HepG2 (cell line): ENCODE measurements around the gene DPT. TPM values are rescaled to one million over a fixed set of nuclear protein-coding genes. Genes with fewer than 3 reads are reported as not detected.
A peak's percentile ranks its signal among the peaks of the same experiment; 100 is the strongest.

Experiments
- ARHGAP35 ChIP-seq: sonication (generic); formaldehyde crosslinking; IDR thresholded peaks from 2 replicates; pipeline ENCODE4 v1.9.0; 2022; ENCODE audit warnings: mild to moderate bottlenecking, inconsistent platforms, moderate library complexity, missing genetic modification reagents, borderline replicate concordance
- FOXA1 ChIP-seq, 2 experiments: fragments of 450-650 bp in 1 of 2; sonication (generic) in 1 of 2; formaldehyde crosslinking in 1 of 2; IDR thresholded peaks; 2 replicates each; pipeline versions ENCODE4 v1.4.0 to v1.6.1; 2016 to 2020; ENCODE audit warnings: missing genetic modification reagents in 1 of 2
- FOXK2 ChIP-seq: fragments of 450-650 bp; IDR thresholded peaks from 2 replicates; pipeline ENCODE4 v1.6.1; 2016
- FOXP1 ChIP-seq, 2 experiments: fragments of 450-650 bp in 1 of 2; IDR thresholded peaks; 2 replicates each; pipeline ENCODE4 v1.6.1; 2017 to 2018; ENCODE audit warnings: antibody characterized with exemption in 1 of 2
- HHEX ChIP-seq: IDR thresholded peaks from 2 replicates; pipeline ENCODE4 v1.6.1; 2016; ENCODE audit warnings: control low read depth
- KLF16 ChIP-seq, 2 experiments: sonication (generic) in 1 of 2; formaldehyde crosslinking in 1 of 2; IDR thresholded peaks; 2 replicates each; pipeline versions ENCODE4 v1.6.1 to v1.8.0; 2016 to 2023; ENCODE audit warnings: missing genetic modification reagents in 2 of 2, missing compliant biosample characterization in 1 of 2
- NR2F1 ChIP-seq, 2 experiments: fragments of 450-650 bp in 1 of 2; formaldehyde crosslinking in 1 of 2; IDR thresholded peaks; 2 replicates each; pipeline versions ENCODE4 v1.5.0 to v1.6.1; 2016 to 2020; ENCODE audit warnings: mild to moderate bottlenecking in 1 of 2, missing compliant biosample characterization in 1 of 2, missing genetic modification reagents in 1 of 2, moderate library complexity in 1 of 2
- PHF21A ChIP-seq: sonication (generic); formaldehyde crosslinking; IDR thresholded peaks from 2 replicates; pipeline ENCODE4 v1.5.0; 2020; ENCODE audit warnings: mild to moderate bottlenecking, missing genetic modification reagents
- POLR2AphosphoS5 ChIP-seq: IDR thresholded peaks from 2 replicates; pipeline ENCODE4 v1.6.1; 2012; ENCODE audit warnings: low read depth, low read length
- RFX1 ChIP-seq: fragments of 450-650 bp; IDR thresholded peaks from 2 replicates; pipeline ENCODE4 v1.6.1; 2017
- RFX3 ChIP-seq: IDR thresholded peaks from 2 replicates; pipeline ENCODE4 v1.6.1; 2016; ENCODE audit warnings: missing biosample characterization, missing genetic modification reagents
- SNRNP70 ChIP-seq: fragments of 200-400 bp; formaldehyde crosslinking; IDR thresholded peaks from 2 replicates; pipeline ENCODE4 v1.6.1; 2017; ENCODE audit warnings: mild to moderate bottlenecking, low read depth, low read length, moderate library complexity
- SP1 ChIP-seq, 2 experiments: fragments of 450-650 bp in 1 of 2; sonication (generic) in 1 of 2; formaldehyde crosslinking in 1 of 2; IDR thresholded peaks; 2 replicates each; pipeline versions ENCODE4 v1.4.0 to v1.6.1; 2016 to 2020; ENCODE audit warnings: missing genetic modification reagents in 1 of 2
- STAG1 ChIP-seq: sonication (generic); formaldehyde crosslinking; IDR thresholded peaks from 2 replicates; pipeline ENCODE4 v1.4.0; 2020; ENCODE audit warnings: missing genetic modification reagents
- TCF7L2 ChIP-seq: IDR thresholded peaks from 2 replicates; pipeline ENCODE4 v1.6.1; 2011; ENCODE audit warnings: mild to moderate bottlenecking, low read depth, low read length, moderate library complexity
- ZNF367 ChIP-seq: sonication (generic); formaldehyde crosslinking; IDR thresholded peaks from 2 replicates; pipeline ENCODE4 v1.4.0; 2020; ENCODE audit warnings: missing genetic modification reagents, borderline replicate concordance
- ZNF431 ChIP-seq: sonication (generic); formaldehyde crosslinking; IDR thresholded peaks from 2 replicates; pipeline ENCODE4 v1.9.0; 2022; ENCODE audit warnings: missing genetic modification reagents, low read depth, mild to moderate bottlenecking, borderline replicate concordance
- ZNF644 ChIP-seq: IDR thresholded peaks from 2 replicates; pipeline ENCODE4 v1.6.1; 2016; ENCODE audit warnings: low read depth
- ZNF775 ChIP-seq: sonication (generic); formaldehyde crosslinking; IDR thresholded peaks from 2 replicates; pipeline ENCODE4 v1.4.0; 2020; ENCODE audit warnings: missing genetic modification reagents, mild to moderate bottlenecking, moderate library complexity, borderline replicate concordance
- polyA plus RNA-seq, 8 experiments: library from polyadenylated mRNA; depleted of rRNA in 3 of 8; stranded (reverse) in 7 of 8; unstranded in 1 of 8; fragments of >200 nt; fragmentation: Illumina TruSeq in 4 of 8; extraction: Trizol in 4 of 8; gene quantifications; 2 replicates each; pipeline versions ENCODE4 v1.2.1 to v1.2.3, GENCODE V29; 2011 to 2016; ENCODE audit warnings: low read depth in 4 of 8, missing spikeins in 1 of 8, mixed read lengths in 1 of 8; ENCODE audit not compliant: insufficient read depth in 1 of 8
- total RNA-seq, 5 experiments: library from RNA; depleted of rRNA; stranded (reverse); fragments of >200 nt; fragmentation: Illumina TruSeq; extraction: Trizol; gene quantifications; 2 replicates each; pipeline ENCODE4 v1.2.3, GENCODE V29; 2016; ENCODE audit warnings: low read depth in 1 of 5
- TF ChIP-seq, protein P1 (sequence below): sonication (generic); formaldehyde crosslinking; IDR thresholded peaks from 2 replicates; pipeline ENCODE4 v1.8.0; 2022; ENCODE audit warnings: mild to moderate bottlenecking, missing genetic modification reagents
- TF ChIP-seq, protein P2 (sequence below): sonication (generic); formaldehyde crosslinking; IDR thresholded peaks from 2 replicates; pipeline ENCODE4 v1.9.0; 2021; ENCODE audit warnings: missing genetic modification reagents, mild to moderate bottlenecking, borderline replicate concordance
- TF ChIP-seq, protein P3 (sequence below): IDR thresholded peaks from 2 replicates; pipeline ENCODE4 v1.6.1; 2018; ENCODE audit warnings: missing genetic modification reagents, mild to moderate bottlenecking, missing compliant biosample characterization
- TF ChIP-seq, protein P4 (sequence below): sonication (generic); formaldehyde crosslinking; IDR thresholded peaks from 2 replicates; pipeline ENCODE4 v1.8.1; 2023; ENCODE audit warnings: mild to moderate bottlenecking, missing genetic modification reagents
- TF ChIP-seq, protein P5 (sequence below): sonication (generic); formaldehyde crosslinking; IDR thresholded peaks from 2 replicates; pipeline ENCODE4 v1.5.1; 2020; ENCODE audit warnings: missing genetic modification reagents, mild to moderate bottlenecking, borderline replicate concordance

DPT gene
- total and polyA plus RNA-seq, 2 of the 13 experiments (the other 11 are each of a cell fraction or from before 2014, with no cell fraction given) = 0.04 TPM; not detected in 1

DNA sequence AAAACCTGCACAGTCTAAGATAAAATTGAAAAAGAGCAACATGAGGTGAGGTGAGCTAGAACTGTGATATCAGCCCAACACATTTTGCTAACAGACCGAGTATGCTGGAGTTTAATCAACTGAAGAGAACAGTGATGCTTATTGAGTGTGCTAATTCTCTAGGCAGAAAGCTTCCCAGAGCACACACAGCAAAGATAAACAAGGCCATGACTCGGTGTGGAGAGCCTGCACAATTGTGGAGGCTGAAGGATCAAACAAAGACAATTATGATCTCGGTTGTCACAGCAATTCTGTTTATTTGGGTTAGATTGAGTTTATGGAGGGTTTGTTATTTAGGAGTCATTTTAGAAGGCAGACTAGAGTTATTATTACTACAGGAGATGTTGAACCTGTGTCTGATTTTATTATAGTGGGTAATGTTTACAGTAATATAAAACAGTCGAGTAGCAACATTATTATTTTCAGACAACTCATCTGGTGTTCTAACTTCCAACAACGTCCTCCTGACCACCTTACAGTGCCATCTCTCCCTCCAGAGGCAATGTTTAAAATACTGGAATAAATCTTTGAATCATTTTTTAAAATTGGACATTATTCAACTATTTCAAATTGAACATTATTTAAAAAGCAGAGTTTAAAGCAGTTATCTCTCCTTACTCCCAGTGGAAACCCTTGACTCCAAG lies 40.2 kb downstream of the DPT start (continued):
- TF ChIP-seq, protein P1, sequence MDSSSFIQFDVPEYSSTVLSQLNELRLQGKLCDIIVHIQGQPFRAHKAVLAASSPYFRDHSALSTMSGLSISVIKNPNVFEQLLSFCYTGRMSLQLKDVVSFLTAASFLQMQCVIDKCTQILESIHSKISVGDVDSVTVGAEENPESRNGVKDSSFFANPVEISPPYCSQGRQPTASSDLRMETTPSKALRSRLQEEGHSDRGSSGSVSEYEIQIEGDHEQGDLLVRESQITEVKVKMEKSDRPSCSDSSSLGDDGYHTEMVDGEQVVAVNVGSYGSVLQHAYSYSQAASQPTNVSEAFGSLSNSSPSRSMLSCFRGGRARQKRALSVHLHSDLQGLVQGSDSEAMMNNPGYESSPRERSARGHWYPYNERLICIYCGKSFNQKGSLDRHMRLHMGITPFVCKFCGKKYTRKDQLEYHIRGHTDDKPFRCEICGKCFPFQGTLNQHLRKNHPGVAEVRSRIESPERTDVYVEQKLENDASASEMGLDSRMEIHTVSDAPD = no peak
- no peak for TF ChIP-seq ARHGAP35 (CRISPR knock-in tag)
- no peak for TF ChIP-seq FOXP1 (IDR thresholded peaks at IDR 0.05)
- TF ChIP-seq FOXP1 (CRISPR knock-in tag; IDR thresholded peaks at IDR 0.05) = peak; percentile 70
- no peak for TF ChIP-seq RFX3
- no peak for TF ChIP-seq RFX1
- TF ChIP-seq STAG1 = peak; percentile 18; the same call in 1 of the 2 replicates
- TF ChIP-seq NR2F1 (CRISPR knock-in tag; IDR thresholded peaks at IDR 0.05) = no peak
- no peak for TF ChIP-seq SP1 (IDR thresholded peaks at IDR 0.05)
- no peak for TF ChIP-seq SP1 (CRISPR knock-in tag; IDR thresholded peaks at IDR 0.05)
- peak; percentile 75 for TF ChIP-seq FOXK2
- TF ChIP-seq, protein P2, sequence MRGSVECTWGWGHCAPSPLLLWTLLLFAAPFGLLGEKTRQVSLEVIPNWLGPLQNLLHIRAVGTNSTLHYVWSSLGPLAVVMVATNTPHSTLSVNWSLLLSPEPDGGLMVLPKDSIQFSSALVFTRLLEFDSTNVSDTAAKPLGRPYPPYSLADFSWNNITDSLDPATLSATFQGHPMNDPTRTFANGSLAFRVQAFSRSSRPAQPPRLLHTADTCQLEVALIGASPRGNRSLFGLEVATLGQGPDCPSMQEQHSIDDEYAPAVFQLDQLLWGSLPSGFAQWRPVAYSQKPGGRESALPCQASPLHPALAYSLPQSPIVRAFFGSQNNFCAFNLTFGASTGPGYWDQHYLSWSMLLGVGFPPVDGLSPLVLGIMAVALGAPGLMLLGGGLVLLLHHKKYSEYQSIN (CRISPR knock-in tag) = no peak
- no peak for TF ChIP-seq POLR2AphosphoS5
- no peak for TF ChIP-seq SNRNP70
- no peak for TF ChIP-seq KLF16 (CRISPR knock-in tag; IDR thresholded peaks at IDR 0.05)
- TF ChIP-seq ZNF644 (CRISPR knock-in tag) = peak; percentile 66; the same call in 1 of the 2 replicates
- TF ChIP-seq ZNF367 (CRISPR knock-in tag) = no peak
- TF ChIP-seq ZNF775 (CRISPR knock-in tag) = no peak
- TF ChIP-seq ZNF431 (CRISPR knock-in tag) = no peak
- no peak for TF ChIP-seq HHEX (CRISPR knock-in tag)
- TF ChIP-seq, protein P3, sequence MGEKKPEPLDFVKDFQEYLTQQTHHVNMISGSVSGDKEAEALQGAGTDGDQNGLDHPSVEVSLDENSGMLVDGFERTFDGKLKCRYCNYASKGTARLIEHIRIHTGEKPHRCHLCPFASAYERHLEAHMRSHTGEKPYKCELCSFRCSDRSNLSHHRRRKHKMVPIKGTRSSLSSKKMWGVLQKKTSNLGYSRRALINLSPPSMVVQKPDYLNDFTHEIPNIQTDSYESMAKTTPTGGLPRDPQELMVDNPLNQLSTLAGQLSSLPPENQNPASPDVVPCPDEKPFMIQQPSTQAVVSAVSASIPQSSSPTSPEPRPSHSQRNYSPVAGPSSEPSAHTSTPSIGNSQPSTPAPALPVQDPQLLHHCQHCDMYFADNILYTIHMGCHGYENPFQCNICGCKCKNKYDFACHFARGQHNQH (CRISPR knock-in tag) = 0 out of 2 replicates have a peak, but pooled peaks have one; percentile 11
- TF ChIP-seq FOXA1 (IDR thresholded peaks at IDR 0.05) = 0 out of 2 replicates have a peak, but pooled peaks have one; percentile 35
- TF ChIP-seq FOXA1 (CRISPR knock-in tag; IDR thresholded peaks at IDR 0.05) = peak; percentile 87
- no peak for TF ChIP-seq TCF7L2
- TF ChIP-seq, protein P4, sequence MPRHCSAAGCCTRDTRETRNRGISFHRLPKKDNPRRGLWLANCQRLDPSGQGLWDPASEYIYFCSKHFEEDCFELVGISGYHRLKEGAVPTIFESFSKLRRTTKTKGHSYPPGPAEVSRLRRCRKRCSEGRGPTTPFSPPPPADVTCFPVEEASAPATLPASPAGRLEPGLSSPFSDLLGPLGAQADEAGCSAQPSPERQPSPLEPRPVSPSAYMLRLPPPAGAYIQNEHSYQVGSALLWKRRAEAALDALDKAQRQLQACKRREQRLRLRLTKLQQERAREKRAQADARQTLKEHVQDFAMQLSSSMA = no peak
- no peak for TF ChIP-seq PHF21A (CRISPR knock-in tag)
- TF ChIP-seq, protein P5, sequence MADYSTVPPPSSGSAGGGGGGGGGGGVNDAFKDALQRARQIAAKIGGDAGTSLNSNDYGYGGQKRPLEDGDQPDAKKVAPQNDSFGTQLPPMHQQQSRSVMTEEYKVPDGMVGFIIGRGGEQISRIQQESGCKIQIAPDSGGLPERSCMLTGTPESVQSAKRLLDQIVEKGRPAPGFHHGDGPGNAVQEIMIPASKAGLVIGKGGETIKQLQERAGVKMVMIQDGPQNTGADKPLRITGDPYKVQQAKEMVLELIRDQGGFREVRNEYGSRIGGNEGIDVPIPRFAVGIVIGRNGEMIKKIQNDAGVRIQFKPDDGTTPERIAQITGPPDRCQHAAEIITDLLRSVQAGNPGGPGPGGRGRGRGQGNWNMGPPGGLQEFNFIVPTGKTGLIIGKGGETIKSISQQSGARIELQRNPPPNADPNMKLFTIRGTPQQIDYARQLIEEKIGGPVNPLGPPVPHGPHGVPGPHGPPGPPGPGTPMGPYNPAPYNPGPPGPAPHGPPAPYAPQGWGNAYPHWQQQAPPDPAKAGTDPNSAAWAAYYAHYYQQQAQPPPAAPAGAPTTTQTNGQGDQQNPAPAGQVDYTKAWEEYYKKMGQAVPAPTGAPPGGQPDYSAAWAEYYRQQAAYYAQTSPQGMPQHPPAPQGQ = no peak
